K562 (cell line): ENCODE measurements around the gene SNIP1. TPM values are rescaled to one million over a fixed set of nuclear protein-coding genes. Genes with fewer than 3 reads are reported as not detected.

ENCODE experiments used
- CBFA2T2 ChIP-seq: fragments of 450-650 bp; conservative IDR thresholded peaks from 2 replicates; pipeline ENCODE4 v1.6.1; 2017; ENCODE audit warnings: mild to moderate bottlenecking
- DPF2 ChIP-seq: fragments of 450-650 bp; IDR thresholded peaks from 2 replicates; pipeline ENCODE4 v1.6.1; 2016
- E2F3 ChIP-seq: fragments of 250-450 bp; sonication (Bioruptor Pico); IDR thresholded peaks from 2 replicates; pipeline ENCODE4 v1.4.0; 2020; ENCODE audit warnings: mild to moderate bottlenecking
- EGR1 ChIP-seq: fragments of 450-650 bp; conservative IDR thresholded peaks from 2 replicates; pipeline ENCODE4 v1.6.1; 2017; ENCODE audit warnings: mild to moderate bottlenecking
- ELF4 ChIP-seq: fragments of 450-650 bp; formaldehyde crosslinking; IDR thresholded peaks from 2 replicates; pipeline ENCODE4 v1.4.0; 2022; ENCODE audit warnings: missing genetic modification characterization
- ETS2 ChIP-seq: IDR thresholded peaks from 2 replicates; pipeline ENCODE4 v1.6.1; 2016; ENCODE audit warnings: borderline replicate concordance, missing genetic modification characterization, mild to moderate bottlenecking, moderate library complexity, missing compliant biosample characterization; ENCODE audit not compliant: poor library complexity, severe bottlenecking
- FOXK2 ChIP-seq, 2 experiments: fragments of 450-650 bp; IDR thresholded peaks in 1 of 2; conservative IDR thresholded peaks in 1 of 2; 2 replicates each; pipeline ENCODE4 v1.6.1; 2016; ENCODE audit warnings: low read depth in 2 of 2, mild to moderate bottlenecking in 1 of 2
- GATAD2A ChIP-seq: fragments of 450-650 bp; IDR thresholded peaks from 2 replicates; pipeline ENCODE4 v1.6.1; 2017
- HMGN3 ChIP-seq: IDR thresholded peaks from 2 replicates; pipeline ENCODE4 v1.6.1; 2011; ENCODE audit warnings: borderline replicate concordance, low read depth, mild to moderate bottlenecking, mixed read lengths, low read length; ENCODE audit not compliant: insufficient read length; ENCODE audit errors: extremely low read depth
- HOXB6 ChIP-seq: fragments of 250-450 bp; sonication (Bioruptor Pico); IDR thresholded peaks from 2 replicates; pipeline ENCODE4 v1.5.1; 2022; ENCODE audit warnings: mild to moderate bottlenecking, borderline replicate concordance
- LEF1 ChIP-seq: fragments of 450-650 bp; IDR thresholded peaks from 2 replicates; pipeline ENCODE4 v1.6.1; 2016; ENCODE audit warnings: mild to moderate bottlenecking
- MIER1 ChIP-seq: fragments of 450-650 bp; IDR thresholded peaks from 2 replicates; pipeline ENCODE4 v1.6.1; 2016; ENCODE audit warnings: antibody characterized with exemption, mild to moderate bottlenecking, low read depth
- NR0B1 ChIP-seq: fragments of 450-650 bp; IDR thresholded peaks from one replicate; pipeline ENCODE4 v1.6.1; 2018; ENCODE audit warnings: mild to moderate bottlenecking, moderate library complexity; ENCODE audit not compliant: partially characterized antibody
- SMARCA5 ChIP-seq: fragments of 450-650 bp; IDR thresholded peaks from 2 replicates; pipeline ENCODE4 v1.6.1; 2016
- SMARCE1 ChIP-seq: fragments of 450-650 bp; IDR thresholded peaks from 2 replicates; pipeline ENCODE4 v1.7.1; 2016; ENCODE audit warnings: mild to moderate bottlenecking
- TCF7L2 ChIP-seq: fragments of 150-350 bp; IDR thresholded peaks from 2 replicates; pipeline ENCODE4 v1.6.1; 2016; ENCODE audit warnings: low read depth, mild to moderate bottlenecking, low read length, moderate library complexity
- XRCC4 ChIP-seq: IDR thresholded peaks from one replicate; pipeline ENCODE4 v1.6.1; 2011; ENCODE audit not compliant: insufficient read depth, insufficient read length; ENCODE audit errors: extremely low read depth
- ZNF232 ChIP-seq: sonication (generic); formaldehyde crosslinking; IDR thresholded peaks from 2 replicates; pipeline ENCODE4 v1.8.0; 2022; ENCODE audit warnings: mild to moderate bottlenecking, missing genetic modification reagents
- ZNF354B ChIP-seq: fragments of 250-450 bp; sonication (Bioruptor Pico); IDR thresholded peaks from 2 replicates; pipeline ENCODE4 v1.4.0; 2020
- polyA plus RNA-seq, 8 experiments: library from polyadenylated mRNA; depleted of rRNA in 4 of 8; stranded (reverse) in 5 of 8; unstranded in 3 of 8; fragments of >200 nt; fragmentation: Nextera tagmentation in 2 of 8; fragmentation: Illumina TruSeq in 1 of 8; extraction: Ambion mirVana in 2 of 8; extraction: Trizol in 1 of 8; gene quantifications; 2 replicates each; pipeline versions ENCODE4 v1.2.1 to v1.2.3, GENCODE V29; 2011 to 2014; ENCODE audit warnings: inconsistent platforms in 1 of 8, missing spikeins in 1 of 8
- total RNA-seq, 7 experiments: library from RNA; depleted of rRNA in 6 of 7; stranded (reverse); fragments of >200 nt in 6 of 7; fragmentation: Illumina TruSeq in 2 of 7; extraction: Trizol in 2 of 7; gene quantifications; 2 replicates each; pipeline versions ENCODE4 v1.2.1 to v1.2.3, GENCODE V29; 2011 to 2021; ENCODE audit warnings: low replicate concordance in 1 of 7
- TF ChIP-seq, protein P1 (sequence below), 2 experiments: IDR thresholded peaks; 2 replicates each; pipeline ENCODE4 v1.6.1; 2012; ENCODE audit warnings: improper control_type of control experiment in 2 of 2, low read depth in 2 of 2, low read length in 2 of 2, borderline replicate concordance in 1 of 2
- TF ChIP-seq, protein P2 (sequence below): sonication (generic); formaldehyde crosslinking; IDR thresholded peaks from 2 replicates; pipeline ENCODE4 v1.8.0; 2023; ENCODE audit warnings: mild to moderate bottlenecking, missing genetic modification reagents

The SNIP1 gene
- total and polyA plus RNA-seq, 9 of the 15 experiments (the other 6 are each of a cell fraction or from before 2014, with no cell fraction given): 2.9 to 25.9 (median 14.6) TPM

DNA sequence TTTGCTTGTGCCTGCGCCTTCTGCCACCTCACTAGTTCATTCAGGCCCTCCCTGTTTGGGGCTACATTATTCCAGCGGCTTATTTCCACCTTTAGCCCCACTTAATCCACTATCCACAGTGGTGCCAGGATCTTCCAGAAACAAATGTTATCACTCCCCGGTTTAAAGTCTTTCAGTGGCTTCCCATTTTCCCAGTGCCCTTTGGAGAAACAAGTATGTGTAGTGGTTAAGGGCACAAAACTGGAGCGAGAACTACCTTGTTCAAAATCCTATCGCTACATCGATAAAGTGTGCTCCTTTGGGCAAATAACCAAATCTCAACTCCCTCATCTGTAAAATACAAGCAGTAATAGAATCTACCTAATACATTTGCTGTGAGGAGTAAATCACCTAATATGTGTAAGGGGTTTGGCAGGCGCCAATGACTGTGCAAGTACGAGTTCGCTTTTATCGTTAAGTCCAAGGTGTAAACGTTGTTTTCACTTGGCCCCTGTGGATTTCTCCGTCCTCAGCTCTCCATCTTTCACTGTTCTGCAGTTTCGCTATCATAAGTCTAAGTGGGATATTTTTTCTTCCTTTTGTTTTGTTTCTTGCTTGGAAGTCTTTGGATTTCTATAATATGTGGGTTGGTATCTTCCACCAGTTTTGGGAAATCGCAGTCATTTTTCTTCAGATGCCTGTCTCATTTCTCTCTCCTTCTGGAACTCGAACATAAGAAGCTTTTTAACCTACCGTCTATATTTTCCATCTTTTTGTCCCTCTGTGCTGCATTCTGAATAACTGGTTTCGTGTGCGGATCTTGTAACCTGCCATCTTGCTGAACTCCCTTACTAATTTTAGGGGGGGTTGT, 38.7 kb downstream of the SNIP1 start (continued):
- TF ChIP-seq E2F3 (CRISPR knock-in tag) (no peak), MIER1 (peak; percentile 50; the same call in 1 of the 2 replicates), HOXB6 (0 out of 2 replicates have a peak, but pooled peaks have one; percentile 19), FOXK2 (conservative IDR thresholded peaks at IDR 0.05 in 1 of 2, IDR thresholded peaks at IDR 0.05 in 1 of 2; ENCODE audit: low read depth in 2 of 2) (peak in 1 of 2 experiments; percentile 11; a peak in 3 of 4 replicates), GATAD2A (0 out of 2 replicates have a peak, but pooled peaks have one; percentile 14), ZNF232 (CRISPR knock-in tag) (0 out of 2 replicates have a peak, but pooled peaks have one; percentile 62), ELF4 (CRISPR knock-in tag) (0 out of 2 replicates have a peak, but pooled peaks have one; percentile 29), CBFA2T2 (no peak), NR0B1 (no peak), XRCC4 (no peak), ZNF354B (CRISPR knock-in tag) (no peak), ETS2 (tag) (no peak), TCF7L2 (no peak), SMARCE1 (0 out of 2 replicates have a peak, but pooled peaks have one; percentile 50), EGR1 (0 out of 2 replicates have a peak, but pooled peaks have one; percentile 4), HMGN3 (no peak), SMARCA5 (0 out of 2 replicates have a peak, but pooled peaks have one; percentile 18), LEF1 (no peak), DPF2 (peak; percentile 42; the same call in 1 of the 2 replicates)
- TF ChIP-seq, protein P1, sequence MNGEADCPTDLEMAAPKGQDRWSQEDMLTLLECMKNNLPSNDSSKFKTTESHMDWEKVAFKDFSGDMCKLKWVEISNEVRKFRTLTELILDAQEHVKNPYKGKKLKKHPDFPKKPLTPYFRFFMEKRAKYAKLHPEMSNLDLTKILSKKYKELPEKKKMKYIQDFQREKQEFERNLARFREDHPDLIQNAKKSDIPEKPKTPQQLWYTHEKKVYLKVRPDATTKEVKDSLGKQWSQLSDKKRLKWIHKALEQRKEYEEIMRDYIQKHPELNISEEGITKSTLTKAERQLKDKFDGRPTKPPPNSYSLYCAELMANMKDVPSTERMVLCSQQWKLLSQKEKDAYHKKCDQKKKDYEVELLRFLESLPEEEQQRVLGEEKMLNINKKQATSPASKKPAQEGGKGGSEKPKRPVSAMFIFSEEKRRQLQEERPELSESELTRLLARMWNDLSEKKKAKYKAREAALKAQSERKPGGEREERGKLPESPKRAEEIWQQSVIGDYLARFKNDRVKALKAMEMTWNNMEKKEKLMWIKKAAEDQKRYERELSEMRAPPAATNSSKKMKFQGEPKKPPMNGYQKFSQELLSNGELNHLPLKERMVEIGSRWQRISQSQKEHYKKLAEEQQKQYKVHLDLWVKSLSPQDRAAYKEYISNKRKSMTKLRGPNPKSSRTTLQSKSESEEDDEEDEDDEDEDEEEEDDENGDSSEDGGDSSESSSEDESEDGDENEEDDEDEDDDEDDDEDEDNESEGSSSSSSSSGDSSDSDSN (IDR thresholded peaks at IDR 0.05; ENCODE audit: borderline replicate concordance in 1 of 2, low read depth in 2 of 2, low read length in 2 of 2): 0 out of 4 replicates have a peak, but pooled peaks of 1 of the 2 experiments have one; percentile 17
- TF ChIP-seq, protein P2, sequence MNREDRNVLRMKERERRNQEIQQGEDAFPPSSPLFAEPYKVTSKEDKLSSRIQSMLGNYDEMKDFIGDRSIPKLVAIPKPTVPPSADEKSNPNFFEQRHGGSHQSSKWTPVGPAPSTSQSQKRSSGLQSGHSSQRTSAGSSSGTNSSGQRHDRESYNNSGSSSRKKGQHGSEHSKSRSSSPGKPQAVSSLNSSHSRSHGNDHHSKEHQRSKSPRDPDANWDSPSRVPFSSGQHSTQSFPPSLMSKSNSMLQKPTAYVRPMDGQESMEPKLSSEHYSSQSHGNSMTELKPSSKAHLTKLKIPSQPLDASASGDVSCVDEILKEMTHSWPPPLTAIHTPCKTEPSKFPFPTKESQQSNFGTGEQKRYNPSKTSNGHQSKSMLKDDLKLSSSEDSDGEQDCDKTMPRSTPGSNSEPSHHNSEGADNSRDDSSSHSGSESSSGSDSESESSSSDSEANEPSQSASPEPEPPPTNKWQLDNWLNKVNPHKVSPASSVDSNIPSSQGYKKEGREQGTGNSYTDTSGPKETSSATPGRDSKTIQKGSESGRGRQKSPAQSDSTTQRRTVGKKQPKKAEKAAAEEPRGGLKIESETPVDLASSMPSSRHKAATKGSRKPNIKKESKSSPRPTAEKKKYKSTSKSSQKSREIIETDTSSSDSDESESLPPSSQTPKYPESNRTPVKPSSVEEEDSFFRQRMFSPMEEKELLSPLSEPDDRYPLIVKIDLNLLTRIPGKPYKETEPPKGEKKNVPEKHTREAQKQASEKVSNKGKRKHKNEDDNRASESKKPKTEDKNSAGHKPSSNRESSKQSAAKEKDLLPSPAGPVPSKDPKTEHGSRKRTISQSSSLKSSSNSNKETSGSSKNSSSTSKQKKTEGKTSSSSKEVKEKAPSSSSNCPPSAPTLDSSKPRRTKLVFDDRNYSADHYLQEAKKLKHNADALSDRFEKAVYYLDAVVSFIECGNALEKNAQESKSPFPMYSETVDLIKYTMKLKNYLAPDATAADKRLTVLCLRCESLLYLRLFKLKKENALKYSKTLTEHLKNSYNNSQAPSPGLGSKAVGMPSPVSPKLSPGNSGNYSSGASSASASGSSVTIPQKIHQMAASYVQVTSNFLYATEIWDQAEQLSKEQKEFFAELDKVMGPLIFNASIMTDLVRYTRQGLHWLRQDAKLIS (CRISPR knock-in tag): no peak
